GM18498 (cell line): ENCODE results near the gene ZNF563.
"Not testable (repeated sequence)": the region's sequence is repeated elsewhere in the genome, so short reads cannot be mapped to it uniquely, and the experiment has no call there.

ENCODE experiments used
- ATAC-seq: cut with Tn5 transposase; IDR thresholded peaks from one replicate; pipeline ENCODE4 v1.9.1; 2021; ENCODE audit warnings: mild to moderate bottlenecking, moderate library complexity; ENCODE audit not compliant: unreplicated experiment

ZNF563 gene

GRCh38 chr19:12333162-12334159 is at the start of gene ZNF563:
Gene ZNF563, minus strand, starts transcription at chr19:12333633. Its CDS starts 151 bp downstream, at chr19:12333482.
- peak; percentile 93 for ATAC-seq

- no peak for ATAC-seq
Measured at GRCh38 chr19:12380444-12380737, 47.0 kb upstream of the ZNF563 start.

GRCh38 chr19:12379732-12380443 is 46.5 kb upstream of the ZNF563 start:
- no peak for ATAC-seq

GRCh38 chr19:12374026-12374425 is 40.6 kb upstream of the ZNF563 start:
- no peak for ATAC-seq

GRCh38 chr19:12365236-12366162 is 32.1 kb upstream of the ZNF563 start, which contains the start of gene ZNF442:
Gene ZNF442, minus strand, starts transcription at chr19:12365683. Its CDS starts 2,052 bp downstream, at chr19:12363631.
- peak; percentile 95 for ATAC-seq

GRCh38 chr19:12364391-12365235 is 31.2 kb upstream of the ZNF563 start:
- ATAC-seq: no peak

- ATAC-seq: not testable (repeated sequence)
Measured at GRCh38 chr19:12362236-12362635, 28.8 kb upstream of the ZNF563 start.

- ATAC-seq: no peak
Measured at GRCh38 chr19:12353375-12353774, 19.9 kb upstream of the ZNF563 start.

GRCh38 chr19:12350890-12351197 is 17.4 kb upstream of the ZNF563 start:
- ATAC-seq: no peak

GRCh38 chr19:12350185-12350889 is 16.9 kb upstream of the ZNF563 start:
- no peak for ATAC-seq

- no peak for ATAC-seq
Measured at GRCh38 chr19:12346896-12347295, 13.5 kb upstream of the ZNF563 start.

GRCh38 chr19:12345197-12345596 is 11.8 kb upstream of the ZNF563 start:
- ATAC-seq: no peak

- no peak for ATAC-seq
Measured at GRCh38 chr19:12331211-12331941, 2.1 kb downstream of the ZNF563 start.

- no peak for ATAC-seq
Measured at GRCh38 chr19:12330340-12330739, 3.1 kb downstream of the ZNF563 start.

- ATAC-seq: no peak
Measured at GRCh38 chr19:12325690-12326089, 7.7 kb downstream of the ZNF563 start.

GRCh38 chr19:12318782-12319413 is 14.5 kb downstream of the ZNF563 start:
- ATAC-seq: no peak

- no peak for ATAC-seq
Measured at GRCh38 chr19:12314553-12314952, 18.9 kb downstream of the ZNF563 start.

GRCh38 chr19:12308891-12309290 is 24.5 kb downstream of the ZNF563 start:
- ATAC-seq: not testable (repeated sequence)
